ENCODE measurements around the gene PAX3. TPM values are rescaled to one million over a fixed set of nuclear protein-coding genes. Genes with fewer than 3 reads are reported as not detected.

PAX3 gene
- total and polyA plus RNA-seq, 2 of the 13 experiments (the other 11 are each of a cell fraction or from before 2014, with no cell fraction given), result 0.07 TPM; not detected in 1

GRCh38 chr2:222264791-222265320 lies 33.9 kb downstream of the PAX3 start (continued):
- TF ChIP-seq ARID4A (CRISPR knock-in tag; IDR thresholded peaks at IDR 0.05; ENCODE audit: borderline replicate concordance) (no peak), PHB2 (IDR thresholded peaks at IDR 0.05; ENCODE audit: partially characterized antibody) (no peak)

- no peak for FAIRE-seq
- in situ Hi-C loops (cut with HindIII; ENCODE audit: extremely low pct_ligation_motif_present, low pct_unique_long_range_greater_than_20kb), result no loop called here
- intact Hi-C loops (cut with micrococcal nuclease; ENCODE audit: unreplicated experiment), result no loop called here
- H3K27me3 ChIP-seq (ENCODE audit: control insufficient read depth in 1 of 2, insufficient read depth in 2 of 2, low read length in 2 of 2), result peaks cover 0 to 8% of the 10 kb centered on the region in 2 experiments; a peak in 3 of 5 replicates
- no peak overlapping the region for H3K27ac ChIP-seq (ENCODE audit: extremely low read length, insufficient read depth, low read length)
- POLR2A ChIA-PET, result no interaction called here
- no peaks in the 10 kb centered on the region for H4K20me1 ChIP-seq (ENCODE audit: insufficient read depth, low read length)
- WGBS (ENCODE audit: low lambda C conversion rate), result 7% methylated on average over 2 of the region's 2 CpGs
- H3K9me3 ChIP-seq (ENCODE audit: low read length), result no peaks in the 10 kb centered on the region
- CTCF ChIA-PET (ENCODE audit: low intra/inter-chr PET ratio, low total read pairs), result no interaction called here
- H3K79me2 ChIP-seq (ENCODE audit: insufficient read depth, low read length), result no peaks in the 10 kb centered on the region
- DNase-seq (ENCODE audit: low spot score), result no peak
- H2AFZ ChIP-seq (ENCODE audit: low read length), result no peak overlapping the region
- BruUV-seq (replicated peaks), result no TSS peak
- H3K4me3 ChIP-seq (replicated peaks in 1 of 3; ENCODE audit: insufficient read depth in 1 of 3, low read depth in 2 of 3, low read length in 3 of 3), result no peak overlapping the region
- H3K9ac ChIP-seq (ENCODE audit: insufficient read depth, low read depth, low read length), result no peak overlapping the region
- no peak overlapping the region for H3K4me2 ChIP-seq (ENCODE audit: low read depth, low read length)
- no peak for ATAC-seq
- no peaks in the 10 kb centered on the region for H3K4me1 ChIP-seq (ENCODE audit: insufficient read depth, low read length)
- no peaks in the 10 kb centered on the region for H3K36me3 ChIP-seq (replicated peaks in 1 of 2; ENCODE audit: control insufficient read depth in 1 of 2, insufficient read depth in 2 of 2, low read length in 2 of 2)
- TF ChIP-seq ZNF558 (CRISPR knock-in tag; IDR thresholded peaks at IDR 0.05; ENCODE audit: borderline replicate concordance) (no peak), NFIC (IDR thresholded peaks at IDR 0.05; ENCODE audit: low read length) (no peak), ZNF672 (CRISPR knock-in tag; IDR thresholded peaks at IDR 0.05) (no peak), THAP8 (CRISPR knock-in tag; IDR thresholded peaks at IDR 0.05; ENCODE audit: borderline replicate concordance) (no peak), U2AF2 (IDR thresholded peaks at IDR 0.05; ENCODE audit: low read depth, low read length) (no peak), ZFP82 (CRISPR knock-in tag; IDR thresholded peaks at IDR 0.05; ENCODE audit: borderline replicate concordance) (no peak), ESRRA (CRISPR knock-in tag; IDR thresholded peaks at IDR 0.05; ENCODE audit: low read depth) (no peak), KDM5B (CRISPR knock-in tag; IDR thresholded peaks at IDR 0.05; ENCODE audit: borderline replicate concordance) (no peak), ZBTB7A (CRISPR knock-in tag; IDR thresholded peaks at IDR 0.05) (no peak), SATB2 (CRISPR knock-in tag; IDR thresholded peaks at IDR 0.05) (no peak), PHF20 (CRISPR knock-in tag; IDR thresholded peaks at IDR 0.05) (no peak), MIXL1 (CRISPR knock-in tag; IDR thresholded peaks at IDR 0.05) (no peak), ZBTB8A (CRISPR knock-in tag; IDR thresholded peaks at IDR 0.05; ENCODE audit: borderline replicate concordance, low read depth) (no peak), RORA (CRISPR knock-in tag; IDR thresholded peaks at IDR 0.05) (no peak), NFKBIZ (CRISPR knock-in tag; IDR thresholded peaks at IDR 0.05) (no peak), ZXDC (CRISPR knock-in tag; IDR thresholded peaks at IDR 0.05) (no peak)
Observed at GRCh38 chr2:222261504-222261903, 37.3 kb downstream of the PAX3 start.
